Astrocyte (in vitro differentiated cells and primary cell): ENCODE measurements around the gene HYPK. TPM values are rescaled to one million over a fixed set of nuclear protein-coding genes. Genes with fewer than 3 reads are reported as not detected.

Source experiments
- DNase-seq: peaks from one replicate; pipeline ENCODE4 v3.0.0-alpha.2; 2010; ENCODE audit warnings: low read depth
- FAIRE-seq: peaks from 2 replicates; lab custom pipeline; 2011; peaks lifted over from hg19 to GRCh38; lab: Jason Lieb, UNC
- H2AFZ ChIP-seq: 2 replicates; pipeline ENCODE4 v1.6.0; 2012; ENCODE audit warnings: low read depth, low read length, inconsistent platforms
- H3K27ac ChIP-seq: 2 replicates; pipeline ENCODE4 v1.5.1; 2011; ENCODE audit warnings: low read depth, low read length, inconsistent platforms
- H3K27me3 ChIP-seq: 2 replicates; pipeline ENCODE4 v1.6.0; 2011; ENCODE audit warnings: low read length, inconsistent platforms; ENCODE audit not compliant: insufficient read depth
- H3K36me3 ChIP-seq: 2 replicates; pipeline ENCODE4 v1.5.1; 2011; ENCODE audit warnings: low read length, inconsistent platforms; ENCODE audit not compliant: insufficient read depth
- H3K4me1 ChIP-seq: 2 replicates; pipeline ENCODE4 v1.5.1; 2011; ENCODE audit warnings: low read length, inconsistent platforms; ENCODE audit not compliant: insufficient read depth
- H3K4me2 ChIP-seq: 2 replicates; pipeline ENCODE4 v1.6.0; 2012; ENCODE audit warnings: low read length, inconsistent platforms
- H3K4me3 ChIP-seq: 2 replicates; pipeline ENCODE4 v1.5.1; 2011; ENCODE audit warnings: low read depth, mild to moderate bottlenecking, low read length, inconsistent platforms; ENCODE audit not compliant: insufficient read depth
- H3K79me2 ChIP-seq: 2 replicates; pipeline ENCODE4 v1.6.0; 2012; ENCODE audit warnings: mild to moderate bottlenecking, low read length, inconsistent platforms; ENCODE audit not compliant: insufficient read depth
- H3K9ac ChIP-seq: 2 replicates; pipeline ENCODE4 v1.6.0; 2012; ENCODE audit warnings: mild to moderate bottlenecking, low read length, inconsistent platforms
- H3K9me3 ChIP-seq: 2 replicates; pipeline ENCODE4 v1.5.1; 2012; ENCODE audit warnings: low read depth, mild to moderate bottlenecking, low read length, inconsistent platforms; ENCODE audit not compliant: insufficient read depth
- H4K20me1 ChIP-seq: 2 replicates; pipeline ENCODE4 v1.6.0; 2012; ENCODE audit warnings: low read length, inconsistent platforms; ENCODE audit not compliant: insufficient read depth
- H3K27ac Mint-ChIP-seq: one replicate; pipeline ENCODE4 v1.8.0; 2021; ENCODE audit warnings: mild to moderate bottlenecking, mixed read lengths; ENCODE audit not compliant: unreplicated experiment
- H3K27me3 Mint-ChIP-seq: one replicate; pipeline ENCODE4 v1.8.0; 2021; ENCODE audit warnings: low read depth, mixed read lengths; ENCODE audit not compliant: unreplicated experiment
- H3K36me3 Mint-ChIP-seq: one replicate; pipeline ENCODE4 v1.8.0; 2021; ENCODE audit warnings: low read depth, mixed read lengths; ENCODE audit not compliant: unreplicated experiment
- H3K4me1 Mint-ChIP-seq: one replicate; pipeline ENCODE4 v1.8.0; 2021; ENCODE audit warnings: low read depth, mixed read lengths; ENCODE audit not compliant: unreplicated experiment
- H3K4me3 Mint-ChIP-seq: one replicate; pipeline ENCODE4 v1.8.0; 2021; ENCODE audit warnings: mild to moderate bottlenecking, moderate library complexity, mixed read lengths; ENCODE audit not compliant: unreplicated experiment
- H3K9me3 Mint-ChIP-seq: one replicate; pipeline ENCODE4 v1.8.0; 2021; ENCODE audit warnings: mild to moderate bottlenecking, mixed read lengths; ENCODE audit not compliant: unreplicated experiment
- CTCF ChIP-seq: IDR thresholded peaks from 2 replicates; pipeline ENCODE4 v1.5.1; 2011; ENCODE audit warnings: low read depth, mild to moderate bottlenecking, inconsistent platforms, low read length, moderate library complexity; ENCODE audit not compliant: insufficient read depth
- EZH2 ChIP-seq: IDR thresholded peaks from 2 replicates; pipeline ENCODE4 v1.6.1; 2012; ENCODE audit warnings: mild to moderate bottlenecking, low read length, inconsistent platforms; ENCODE audit not compliant: insufficient read depth
- total RNA-seq: library from RNA; stranded (reverse); gene quantifications from 2 replicates; pipeline ENCODE4 v1.2.1, GENCODE V29; 2021

HYPK gene
- total RNA-seq, 1 donor from 2014 or later, result 15.7 TPM

DNA sequence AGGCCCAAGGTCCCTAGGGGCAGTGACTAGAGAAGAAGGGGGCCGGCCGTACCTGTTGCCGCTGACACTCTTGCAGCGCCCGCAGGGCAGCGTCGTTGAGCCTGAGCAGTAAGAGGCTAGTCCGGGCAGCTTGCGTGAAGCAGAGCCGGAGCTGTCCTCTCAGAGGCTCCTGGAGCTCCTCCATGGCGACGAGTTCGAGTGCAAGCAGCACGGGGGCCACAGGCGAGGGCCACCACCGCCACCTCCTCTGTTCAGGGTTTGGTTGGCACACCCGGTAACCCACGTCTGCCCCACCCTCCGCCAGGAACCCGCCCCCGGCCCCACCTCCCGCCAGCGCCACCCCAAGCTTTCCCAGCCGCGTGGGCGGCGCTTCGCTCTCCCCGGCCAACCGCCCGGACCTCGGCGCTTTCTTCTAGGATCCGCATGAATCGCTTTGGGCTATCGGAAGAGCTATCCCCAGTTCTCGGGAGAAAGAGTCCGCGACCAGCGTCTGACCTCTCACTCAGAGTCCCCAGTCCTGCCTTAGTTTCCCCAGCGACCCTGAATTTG lies 23.6 kb upstream of the HYPK start, which contains the start of gene ELL3:
ELL3 (minus strand) TSS at position 249 of the 549 bp plus-strand sequence; CDS start at position 184, 65 bp downstream.
- no peak for DNase-seq
- H3K9me3 Mint-ChIP-seq, result peaks cover 3% of the 10 kb centered on the region
- H3K27me3 ChIP-seq, result no peaks in the 10 kb centered on the region
- peak within 1 kb of the TSS; percentile 75 for H3K9ac ChIP-seq
- peak within 1 kb of the TSS; percentile 81 for H3K4me3 ChIP-seq
- H3K27ac ChIP-seq, result peak within 1 kb of the TSS; percentile 25
- peak within 1 kb of the TSS; percentile 82 for H3K4me3 Mint-ChIP-seq
- peak within 1 kb of the TSS; percentile 89 for H2AFZ ChIP-seq
- H3K9me3 ChIP-seq, result no peaks in the 10 kb centered on the region
- no peaks in the 10 kb centered on the region for H3K79me2 ChIP-seq
- H3K27me3 Mint-ChIP-seq, result no peaks in the 10 kb centered on the region
- no peak for FAIRE-seq
- H4K20me1 ChIP-seq, result peaks cover 18% of the 10 kb centered on the region
- peaks cover 19% of the 10 kb centered on the region for H3K36me3 ChIP-seq
- H3K4me1 Mint-ChIP-seq, result no peaks in the 10 kb centered on the region
- peak within 1 kb of the TSS; percentile 53 for H3K27ac Mint-ChIP-seq
- H3K4me1 ChIP-seq, result peaks cover 8% of the 10 kb centered on the region
- H3K36me3 Mint-ChIP-seq, result peaks cover 5% of the 10 kb centered on the region
- TF ChIP-seq CTCF, result no peak
- TF ChIP-seq EZH2, result no peak
- H3K4me2 ChIP-seq, result peak within 1 kb of the TSS; percentile 93

- Mint-ChIP-seq H3K9me3 (peaks cover 3% of the 10 kb centered on the region), H3K36me3 (peaks cover 5% of the 10 kb centered on the region), H3K4me3 (peak overlapping the region; percentile 82), H3K27ac (no peak overlapping the region), H3K27me3 (peaks cover under 1% of the 10 kb centered on the region), H3K4me1 (no peaks in the 10 kb centered on the region)
- Histone ChIP-seq H3K9me3 (no peaks in the 10 kb centered on the region), H3K27ac (peak overlapping the region; percentile 25), H4K20me1 (peaks cover 15% of the 10 kb centered on the region), H3K9ac (peak overlapping the region; percentile 75), H3K4me3 (peak overlapping the region; percentile 81), H2AFZ (peak overlapping the region; percentile 89), H3K4me2 (peak overlapping the region; percentile 93), H3K4me1 (peaks cover 8% of the 10 kb centered on the region), H3K36me3 (peaks cover 13% of the 10 kb centered on the region), H3K79me2 (no peaks in the 10 kb centered on the region), H3K27me3 (no peaks in the 10 kb centered on the region)
- DNase-seq (peak; percentile 65), FAIRE-seq (no peak)
- TF ChIP-seq CTCF (peak; percentile 45), EZH2 (no peak)
Measured at GRCh38 chr15:43777267-43777914, 23.0 kb upstream of the HYPK start.

- H3K36me3 ChIP-seq, result peaks cover under 1% of the 10 kb centered on the region
- no peak overlapping the region for H3K4me2 ChIP-seq
- peaks cover 5% of the 10 kb centered on the region for H3K36me3 Mint-ChIP-seq
- H3K79me2 ChIP-seq, result no peaks in the 10 kb centered on the region
- H3K27ac Mint-ChIP-seq, result no peak overlapping the region
- H3K9me3 ChIP-seq, result no peaks in the 10 kb centered on the region
- H3K4me1 Mint-ChIP-seq, result no peaks in the 10 kb centered on the region
- H4K20me1 ChIP-seq, result peaks cover 7% of the 10 kb centered on the region
- H3K4me1 ChIP-seq, result peaks cover 8% of the 10 kb centered on the region
- no peak for TF ChIP-seq EZH2
- TF ChIP-seq CTCF, result no peak
- H2AFZ ChIP-seq, result no peak overlapping the region
- H3K27ac ChIP-seq, result no peak overlapping the region
- no peak for DNase-seq
- peaks cover 3% of the 10 kb centered on the region for H3K9me3 Mint-ChIP-seq
- no peak overlapping the region for H3K9ac ChIP-seq
- no peaks in the 10 kb centered on the region for H3K27me3 ChIP-seq
- H3K4me3 ChIP-seq, result no peak overlapping the region
- no peak for FAIRE-seq
- peaks cover 2% of the 10 kb centered on the region for H3K27me3 Mint-ChIP-seq
- peak overlapping the region; percentile 18 for H3K4me3 Mint-ChIP-seq
Measured at GRCh38 chr15:43779016-43779415, 21.4 kb upstream of the HYPK start.
